ENCODE results near the gene AMBRA1.

DNA sequence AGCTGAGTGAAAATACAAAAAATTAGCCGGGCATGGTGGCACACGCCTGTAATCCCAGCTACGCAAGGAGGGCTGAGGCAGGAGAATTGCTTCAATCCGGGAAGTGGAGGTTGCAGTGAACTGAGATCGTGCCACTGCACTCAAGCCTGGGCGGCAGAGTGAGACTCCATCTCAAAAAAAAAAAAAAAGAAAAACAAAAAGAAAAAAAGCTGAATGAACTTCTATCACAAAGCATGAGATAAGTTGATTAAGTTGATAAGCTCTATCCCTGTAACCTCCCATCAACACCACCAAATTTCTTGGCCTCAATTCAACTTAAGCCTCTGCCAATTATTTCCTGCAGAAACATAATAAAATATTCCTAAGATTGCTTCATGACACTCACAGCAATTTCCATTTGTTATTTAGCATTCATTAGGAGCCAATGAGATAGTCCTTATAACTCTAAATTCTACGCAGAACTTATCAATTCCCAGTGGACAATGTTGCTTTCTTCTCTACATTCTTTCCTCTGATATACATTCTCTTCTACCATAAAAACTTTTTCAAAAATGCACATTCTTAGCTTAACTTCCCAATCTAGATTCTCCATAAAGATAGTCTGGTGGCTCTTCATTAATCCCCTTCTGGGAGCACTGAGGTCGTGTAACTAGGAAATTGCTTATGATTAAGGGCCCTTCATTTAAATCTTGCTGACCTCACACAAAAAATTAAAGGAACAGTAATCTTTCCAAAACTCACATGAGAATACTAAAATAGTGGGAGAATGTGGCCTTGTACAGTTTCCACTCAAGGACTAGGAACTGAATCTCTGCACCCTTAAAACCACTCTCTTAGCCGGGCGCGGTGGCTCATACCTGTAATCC is 2.9 kb downstream of the AMBRA1 start:
- no peak for TF ChIP-seq CTCF (IDR thresholded peaks at IDR 0.05; ENCODE audit: extremely low read depth in 1 of 2, insufficient read depth in 1 of 2, low read depth in 1 of 2, low read length in 2 of 2)
- no peak for TF ChIP-seq POLR2AphosphoS5 (IDR thresholded peaks at IDR 0.05; ENCODE audit: insufficient read depth, low read depth, low read length)
- TF ChIP-seq POLR2A (IDR thresholded peaks at IDR 0.05; ENCODE audit: low read depth, low read length), result no peak
- TF ChIP-seq JUN (IDR thresholded peaks at IDR 0.05; ENCODE audit: borderline replicate concordance, insufficient read depth, insufficient read length, low read depth), result no peak
- no peak for TF ChIP-seq EZH2 (IDR thresholded peaks at IDR 0.05; ENCODE audit: borderline replicate concordance, low read depth, low read length, severe bottlenecking)
- no peak for TF ChIP-seq GATA2 (IDR thresholded peaks at IDR 0.05; ENCODE audit: insufficient read depth, insufficient read length, low read depth, low read length)
- no peak for TF ChIP-seq MAX (IDR thresholded peaks at IDR 0.05; ENCODE audit: insufficient read depth, insufficient read length)
